ENCODE measurements around the gene ZFC3H1. TPM values are rescaled to one million over a fixed set of nuclear protein-coding genes. Genes with fewer than 3 reads are reported as not detected.

Gene ZFC3H1
- total RNA-seq, 1 donor from 2014 or later, result 37.9 TPM

DNA sequence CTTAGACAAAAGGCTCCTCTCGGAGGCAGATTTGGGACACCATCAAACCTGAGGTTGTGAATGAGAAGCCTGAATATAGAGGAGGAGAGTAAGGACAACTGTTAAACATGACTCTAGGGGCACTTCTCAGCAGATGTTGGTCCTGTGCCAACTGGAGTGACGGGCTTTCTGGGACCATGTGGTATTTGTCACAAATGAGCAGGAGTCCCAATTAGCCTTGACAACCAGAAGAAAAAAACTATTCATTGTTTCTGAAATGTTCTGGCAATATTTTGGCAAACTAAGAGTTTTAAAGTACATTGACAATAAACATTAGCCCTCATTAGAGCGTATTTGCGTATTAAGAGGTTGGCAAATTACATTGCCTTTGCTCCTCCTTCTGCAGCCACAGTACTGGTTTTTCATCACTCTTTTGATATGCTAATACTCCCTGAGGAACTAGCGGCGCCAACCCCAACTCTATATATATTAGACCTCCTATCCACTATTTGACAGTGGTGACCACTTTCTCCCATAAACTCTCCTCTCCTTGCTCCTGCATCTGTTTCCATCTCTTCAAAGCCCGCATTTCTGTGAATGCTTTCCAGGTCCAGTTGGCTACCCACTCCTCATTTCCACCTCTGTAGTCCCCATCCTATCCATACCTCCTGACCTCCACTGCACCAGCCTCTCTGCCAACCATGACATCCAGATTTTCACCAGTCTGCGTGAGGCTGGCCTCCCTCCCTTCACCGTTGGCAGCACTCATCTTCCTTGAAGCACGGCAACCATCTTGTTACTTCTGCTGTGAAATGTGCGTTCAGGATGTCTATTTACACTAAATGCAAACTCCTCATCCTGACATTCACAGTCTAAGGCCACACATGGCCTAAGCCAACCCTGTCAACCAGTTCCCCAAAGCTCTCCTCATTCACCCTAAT is 100.7 kb downstream of the ZFC3H1 start:
- H3K9me3 Mint-ChIP-seq, result no peaks in the 10 kb centered on the region
- H2AFZ ChIP-seq (replicated peaks), result no peak overlapping the region

More for the DNA sequence above, 100.7 kb downstream of the ZFC3H1 start:
- Histone ChIP-seq H3K9ac (no peak overlapping the region), H3K4me2 (no peak overlapping the region), H3F3A (ENCODE audit: low read depth) (no peaks in the 10 kb centered on the region), H3K36me3 (no peaks in the 10 kb centered on the region), H3K79me2 (ENCODE audit: low read depth) (no peaks in the 10 kb centered on the region), H3K27me3 (no peaks in the 10 kb centered on the region), H3K4me1 (peaks cover 8% of the 10 kb centered on the region), H3K27ac (no peak overlapping the region), H4K20me1 (ENCODE audit: low read depth) (no peaks in the 10 kb centered on the region), H3K9me3 (ENCODE audit: low read depth) (no peaks in the 10 kb centered on the region), H3K4me3 (no peak overlapping the region)
- TF ChIP-seq, protein P1, sequence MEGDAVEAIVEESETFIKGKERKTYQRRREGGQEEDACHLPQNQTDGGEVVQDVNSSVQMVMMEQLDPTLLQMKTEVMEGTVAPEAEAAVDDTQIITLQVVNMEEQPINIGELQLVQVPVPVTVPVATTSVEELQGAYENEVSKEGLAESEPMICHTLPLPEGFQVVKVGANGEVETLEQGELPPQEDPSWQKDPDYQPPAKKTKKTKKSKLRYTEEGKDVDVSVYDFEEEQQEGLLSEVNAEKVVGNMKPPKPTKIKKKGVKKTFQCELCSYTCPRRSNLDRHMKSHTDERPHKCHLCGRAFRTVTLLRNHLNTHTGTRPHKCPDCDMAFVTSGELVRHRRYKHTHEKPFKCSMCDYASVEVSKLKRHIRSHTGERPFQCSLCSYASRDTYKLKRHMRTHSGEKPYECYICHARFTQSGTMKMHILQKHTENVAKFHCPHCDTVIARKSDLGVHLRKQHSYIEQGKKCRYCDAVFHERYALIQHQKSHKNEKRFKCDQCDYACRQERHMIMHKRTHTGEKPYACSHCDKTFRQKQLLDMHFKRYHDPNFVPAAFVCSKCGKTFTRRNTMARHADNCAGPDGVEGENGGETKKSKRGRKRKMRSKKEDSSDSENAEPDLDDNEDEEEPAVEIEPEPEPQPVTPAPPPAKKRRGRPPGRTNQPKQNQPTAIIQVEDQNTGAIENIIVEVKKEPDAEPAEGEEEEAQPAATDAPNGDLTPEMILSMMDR (IDR thresholded peaks at IDR 0.05), result no peak
- no peak for TF ChIP-seq EZH2phosphoT487 (IDR thresholded peaks at IDR 0.05)
- no peak for TF ChIP-seq EZH2 (IDR thresholded peaks at IDR 0.05)
- Mint-ChIP-seq H3K27ac (no peak overlapping the region), H3K4me1 (peaks cover 11% of the 10 kb centered on the region), H3K27me3 (ENCODE audit: insufficient read depth, low read depth) (no peaks in the 10 kb centered on the region), H3K4me3 (no peak overlapping the region), H3K36me3 (peaks cover 15% of the 10 kb centered on the region)
- DNase-seq (ENCODE audit: low spot score), result no peak

Small RNA genes within 50 kb of the gene (small RNA-seq; reads per million reads assigned to genes)
- gene RF00560, result not detected

Other genes with a start within 250 kb of the ZFC3H1 start
- gene LGR5, start 224.1 kb downstream of the ZFC3H1 start, total RNA-seq (ENCODE audit: low replicate concordance), result 0.71 and 1.4 TPM in 2 replicates
- gene THAP2, start 453 bp upstream of the ZFC3H1 start, total RNA-seq (ENCODE audit: low replicate concordance), result 15.9 and 37.3 TPM in 2 replicates
- gene TMEM19, start 22.2 kb upstream of the ZFC3H1 start, total RNA-seq (ENCODE audit: low replicate concordance), result 9.3 and 11.0 TPM in 2 replicates
- gene RAB21, start 91.0 kb upstream of the ZFC3H1 start, total RNA-seq (ENCODE audit: low replicate concordance), result 19.4 and 31.4 TPM in 2 replicates
- gene TBC1D15, start 175.9 kb upstream of the ZFC3H1 start, total RNA-seq (ENCODE audit: low replicate concordance), result 27.8 and 39.4 TPM in 2 replicates